K562 (cell line): ENCODE measurements around the gene CHTOP. TPM values are rescaled to one million over a fixed set of nuclear protein-coding genes. Genes with fewer than 3 reads are reported as not detected.

ENCODE experiments used
- ATAC-seq: fragments of 200-7000 bp; cut with Tn5 transposase; 3 replicates; pipeline ENCODE4 v1.9.1; 2020; ENCODE audit warnings: moderate library complexity
- BruUV-seq: library from RNA; stranded (reverse); fragments of 400-500 nt; replicated peaks from 2 replicates; lab custom pipeline; 2021; lab: Mats Ljungman, UMichigan
- CTCF ChIA-PET: fragments of 300-600 bp; formaldehyde crosslinking; extraction: SDS; loops from one replicate; lab custom pipeline; 2021; ENCODE audit warnings: low intra/inter-chr PET ratio; lab: Yijun Ruan, JAX
- POLR2A ChIA-PET: fragments of 300-600, 350-650 bp; sonication (Branson Sonifier 250); formaldehyde crosslinking; extraction: SDS; loops from one replicate; lab custom pipeline; 2021; ENCODE audit warnings: antibody characterized with exemption, inconsistent platforms; lab: Yijun Ruan, JAX
- DNase-seq, 4 experiments: peaks; one replicate each; pipeline versions ENCODE4 v3.0.0 to v3.0.0-alpha.2; 2011 to 2018; ENCODE audit warnings: low spot score in 3 of 4, mixed read lengths in 3 of 4; ENCODE audit errors: extremely low read depth in 1 of 4
- FAIRE-seq: peaks from 2 replicates; lab custom pipeline; 2011; peaks lifted over from hg19 to GRCh38; lab: Jason Lieb, UNC
- H2AFZ ChIP-seq: 2 replicates; pipeline ENCODE4 v1.6.0; 2011; ENCODE audit warnings: low read depth, low read length, control low read depth, inconsistent platforms
- H3K27ac ChIP-seq: fragments of 200-600 bp; 3 replicates; pipeline ENCODE4 v1.8.0; 2011; ENCODE audit warnings: low read depth, mild to moderate bottlenecking, control low read depth, inconsistent platforms, low read length, moderate library complexity, mixed read lengths; ENCODE audit errors: extremely low read depth
- H3K27me3 ChIP-seq, 2 experiments: fragments of 300-600 bp in 1 of 2; 2 replicates in 1 of 2; 3 replicates in 1 of 2; pipeline versions ENCODE4 v1.6.0 to v1.8.0; 2011; ENCODE audit warnings: inconsistent platforms in 2 of 2, low read length in 2 of 2, mild to moderate bottlenecking in 1 of 2, mixed read lengths in 1 of 2, moderate library complexity in 1 of 2; ENCODE audit not compliant: control insufficient read depth in 2 of 2, insufficient read depth in 2 of 2
- H3K36me3 ChIP-seq: fragments of 300-600 bp; 3 replicates; pipeline ENCODE4 v1.8.0; 2011; ENCODE audit warnings: mild to moderate bottlenecking, low read length, inconsistent platforms; ENCODE audit not compliant: control insufficient read depth, insufficient read depth
- H3K4me1 ChIP-seq, 2 experiments: fragments of 200-600 bp in 1 of 2; replicated peaks in 1 of 2; 2 replicates in 1 of 2; 3 replicates in 1 of 2; pipeline versions ENCODE4 v1.5.1 to v1.8.0; 2011; ENCODE audit warnings: inconsistent platforms in 2 of 2, low read length in 2 of 2, mild to moderate bottlenecking in 1 of 2, mixed read lengths in 1 of 2, moderate library complexity in 1 of 2; ENCODE audit not compliant: control insufficient read depth in 2 of 2, insufficient read depth in 2 of 2
- H3K4me2 ChIP-seq: 2 replicates; pipeline ENCODE4 v1.6.1; 2011; ENCODE audit warnings: low read length, control low read depth, inconsistent platforms, mixed read lengths; ENCODE audit not compliant: insufficient read depth
- H3K4me3 ChIP-seq: fragments of 200-600 bp; sonication (generic), shearing (Covaris generic); 2 replicates; pipeline ENCODE4 v1.5.1; 2016; ENCODE audit warnings: control low read depth, inconsistent platforms
- H3K79me2 ChIP-seq: fragments of 200-600 bp; 3 replicates; pipeline ENCODE4 v1.8.0; 2011; ENCODE audit warnings: low read length, inconsistent platforms; ENCODE audit not compliant: control insufficient read depth, insufficient read depth
- H3K9ac ChIP-seq, 2 experiments: 2 replicates each; pipeline versions ENCODE4 v1.6.0 to v1.6.1; 2011; ENCODE audit warnings: low read depth in 2 of 2, low read length in 2 of 2, control low read depth in 1 of 2, inconsistent platforms in 1 of 2, mild to moderate bottlenecking in 1 of 2, mixed read lengths in 1 of 2; ENCODE audit not compliant: insufficient read depth in 1 of 2
- H3K9me1 ChIP-seq: one replicate; pipeline ENCODE4 v1.6.0; 2011; ENCODE audit warnings: inconsistent platforms, mild to moderate bottlenecking, low read length, moderate library complexity; ENCODE audit not compliant: control insufficient read depth, insufficient read depth
- H3K9me3 ChIP-seq: replicated peaks from 2 replicates; pipeline ENCODE4 v1.5.1; 2011; ENCODE audit warnings: low read depth, low read length, inconsistent platforms; ENCODE audit not compliant: control insufficient read depth, insufficient read depth
- H4K20me1 ChIP-seq: replicated peaks from 2 replicates; pipeline ENCODE4 v1.6.1; 2011; ENCODE audit warnings: low read length, inconsistent platforms, mixed read lengths; ENCODE audit not compliant: control insufficient read depth, insufficient read depth
- BCLAF1 ChIP-seq, 2 experiments: fragments of 450-650 bp in 1 of 2; IDR thresholded peaks; 2 replicates each; pipeline ENCODE4 v1.6.1; 2011 to 2017; ENCODE audit warnings: low read depth in 2 of 2, antibody characterized with exemption in 1 of 2, borderline replicate concordance in 1 of 2, low read length in 1 of 2, mild to moderate bottlenecking in 1 of 2, mixed read lengths in 1 of 2; ENCODE audit not compliant: control insufficient read depth in 1 of 2
- HDAC8 ChIP-seq: fragments of 450-650 bp; IDR thresholded peaks from 2 replicates; pipeline ENCODE4 v1.6.1; 2016; ENCODE audit warnings: mild to moderate bottlenecking, missing genetic modification characterization, moderate library complexity, missing compliant biosample characterization
- NR4A1 ChIP-seq, 2 experiments: fragments of 250-450 bp in 1 of 2; fragments of 450-650 bp in 1 of 2; sonication (Bioruptor Pico) in 1 of 2; IDR thresholded peaks; 2 replicates each; pipeline versions ENCODE4 v1.4.0 to v1.6.1; 2016 to 2020; ENCODE audit warnings: mild to moderate bottlenecking in 2 of 2, missing compliant biosample characterization in 1 of 2, missing genetic modification characterization in 1 of 2, moderate library complexity in 1 of 2
- WGBS: fragments of 100-300 bp; shearing (Covaris generic); methylation state at CpG from one replicate; pipeline ENCODE4 v1.1.6; 2016; ENCODE audit warnings: low coverage, mixed read lengths; ENCODE audit not compliant: insufficient coverage; ENCODE audit errors: missing lambda C conversion rate; 5-methylcytosine and 5-hydroxymethylcytosine counted together
- in situ Hi-C: fragments of 300-500 bp; cut with MboI; formaldehyde crosslinking; loops from 4 replicates; pipeline ENCODE4 v1.15.0; 2018; ENCODE audit warnings: inconsistent platforms, mixed read lengths
- intact Hi-C: fragments of 100-400 bp; cut with micrococcal nuclease; formaldehyde crosslinking; loops from 2 replicates; pipeline ENCODE4 v1.14.2; 2022
- polyA plus RNA-seq, 8 experiments: library from polyadenylated mRNA; depleted of rRNA in 4 of 8; stranded (reverse) in 5 of 8; unstranded in 3 of 8; fragments of >200 nt; fragmentation: Nextera tagmentation in 2 of 8; fragmentation: Illumina TruSeq in 1 of 8; extraction: Ambion mirVana in 2 of 8; extraction: Trizol in 1 of 8; gene quantifications; 2 replicates each; pipeline versions ENCODE4 v1.2.1 to v1.2.3, GENCODE V29; 2011 to 2014; ENCODE audit warnings: inconsistent platforms in 1 of 8, missing spikeins in 1 of 8
- total RNA-seq, 7 experiments: library from RNA; depleted of rRNA in 6 of 7; stranded (reverse); fragments of >200 nt in 6 of 7; fragmentation: Illumina TruSeq in 2 of 7; extraction: Trizol in 2 of 7; gene quantifications; 2 replicates each; pipeline versions ENCODE4 v1.2.1 to v1.2.3, GENCODE V29; 2011 to 2021; ENCODE audit warnings: low replicate concordance in 1 of 7

Gene CHTOP
- total and polyA plus RNA-seq, 9 of the 15 experiments (the other 6 are each of a cell fraction or from before 2014, with no cell fraction given), result 10.2 to 91.8 (median 60.8) TPM

DNA sequence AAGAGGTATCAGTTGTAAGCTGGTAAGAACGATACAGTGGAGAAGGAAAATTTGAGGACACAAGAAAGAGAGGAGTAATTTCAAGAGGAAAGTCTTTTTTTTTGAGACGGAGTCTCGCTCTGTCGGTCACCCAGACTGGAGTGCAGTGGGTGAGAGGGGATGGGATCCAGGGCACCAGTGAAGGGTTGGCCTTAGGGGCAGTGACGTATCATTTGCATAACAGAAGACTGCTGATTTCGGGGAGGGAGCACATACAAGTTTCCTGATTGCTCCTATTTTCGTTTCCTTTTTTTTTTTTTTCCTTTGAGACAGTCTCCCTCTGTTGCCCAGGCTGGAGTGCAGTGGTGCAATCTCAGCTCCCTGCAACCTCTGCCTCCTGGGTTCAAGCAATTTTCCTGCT is 10.8 kb upstream of the CHTOP start:
- in situ Hi-C loops, result no loop called here
- TF ChIP-seq NR4A1 (CRISPR knock-in tag; IDR thresholded peaks at IDR 0.05), result no peak
- no peak for TF ChIP-seq NR4A1 (tag; IDR thresholded peaks at IDR 0.05)
- no peak for TF ChIP-seq HDAC8 (tag)
- no peak for TF ChIP-seq BCLAF1 (IDR thresholded peaks at IDR 0.05; ENCODE audit: borderline replicate concordance in 1 of 2, control insufficient read depth in 1 of 2, low read depth in 2 of 2, low read length in 1 of 2)
- peaks cover 9% of the 10 kb centered on the region; the same call in 2 of the 3 replicates for H3K36me3 ChIP-seq
- no peak overlapping the region for H3K4me3 ChIP-seq
- H4K20me1 ChIP-seq, result no peaks in the 10 kb centered on the region
- H3K9me3 ChIP-seq, result no peaks in the 10 kb centered on the region
- intact Hi-C loops, result no loop called here
- no peak for FAIRE-seq
- no peaks in the 10 kb centered on the region for H3K9me1 ChIP-seq
- H3K9ac ChIP-seq, result no peak overlapping the region
- H2AFZ ChIP-seq, result no peak overlapping the region
- DNase-seq, result no peak
- H3K4me2 ChIP-seq, result no peak overlapping the region
- no TSS peak for BruUV-seq
- WGBS, result 66% methylated on average over 6 of the region's 7 CpGs
- peaks cover 13 to 25% of the 10 kb centered on the region in 2 experiments for H3K4me1 ChIP-seq
- H3K27me3 ChIP-seq, result no peaks in the 10 kb centered on the region
- ATAC-seq, result no peak
- POLR2A ChIA-PET, result interaction anchor here (2.0 to 2.2 kb wide), 2 partner anchors 9 to 11 kb away, joined by 8 read pairs; partner anchors contain the start of gene CHTOP
- CTCF ChIA-PET, result no interaction called here
- H3K27ac ChIP-seq, result no peak overlapping the region
- peaks cover 6% of the 10 kb centered on the region; the same call in 1 of the 3 replicates for H3K79me2 ChIP-seq
